Keratinocyte (primary cell): ENCODE data around the gene GLT1D1. TPM values are rescaled to one million over a fixed set of nuclear protein-coding genes. Genes with fewer than 3 reads are reported as not detected.

Experiments
- DNase-seq: peaks from one replicate; pipeline ENCODE4 v3.0.0-alpha.2; 2011; ENCODE audit warnings: low read depth, missing footprints, low spot score
- FAIRE-seq: peaks from 2 replicates; lab custom pipeline; 2011; peaks lifted over from hg19 to GRCh38; lab: Jason Lieb, UNC
- H2AFZ ChIP-seq: 2 replicates; pipeline ENCODE4 v1.6.0; 2012; ENCODE audit warnings: low read length, control low read depth, inconsistent platforms; ENCODE audit not compliant: control insufficient read depth
- H3K27ac ChIP-seq: 2 replicates; pipeline ENCODE4 v1.5.1; 2011; ENCODE audit warnings: low read length; ENCODE audit not compliant: control insufficient read depth, insufficient read depth
- H3K27me3 ChIP-seq: 3 replicates; pipeline ENCODE4 v1.6.0; 2011; ENCODE audit warnings: low read length; ENCODE audit not compliant: control insufficient read depth, insufficient read depth; ENCODE audit errors: extremely low read depth
- H3K36me3 ChIP-seq, 2 experiments: 2 replicates in 1 of 2; 3 replicates in 1 of 2; pipeline ENCODE4 v1.5.1; 2011; ENCODE audit warnings: low read length in 2 of 2, mild to moderate bottlenecking in 1 of 2; ENCODE audit not compliant: control insufficient read depth in 2 of 2, insufficient read depth in 2 of 2; ENCODE audit errors: extremely low read depth in 1 of 2
- H3K4me1 ChIP-seq: 3 replicates; pipeline ENCODE4 v1.5.1; 2011; ENCODE audit warnings: low read length; ENCODE audit not compliant: control insufficient read depth, insufficient read depth; ENCODE audit errors: extremely low read depth
- H3K4me2 ChIP-seq: 3 replicates; pipeline ENCODE4 v1.6.0; 2011; ENCODE audit warnings: low read depth, low read length; ENCODE audit not compliant: control insufficient read depth, insufficient read depth; ENCODE audit errors: extremely low read depth
- H3K4me3 ChIP-seq, 3 experiments: fragments of 200-600 bp in 1 of 3; sonication (generic) in 1 of 3; 2 replicates in 2 of 3; 3 replicates in 1 of 3; pipeline ENCODE4 v1.5.1; 2011 to 2016; ENCODE audit warnings: low read length in 3 of 3, mild to moderate bottlenecking in 3 of 3, control low read depth in 2 of 3, inconsistent platforms in 1 of 3, low read depth in 1 of 3, mixed read lengths in 1 of 3, mixed run types in 1 of 3, moderate library complexity in 1 of 3; ENCODE audit not compliant: control insufficient read depth in 2 of 3, insufficient read depth in 2 of 3; ENCODE audit errors: extremely low read depth in 1 of 3
- H3K79me2 ChIP-seq: 2 replicates; pipeline ENCODE4 v1.6.0; 2012; ENCODE audit warnings: low read length; ENCODE audit not compliant: control insufficient read depth, insufficient read depth
- H3K9ac ChIP-seq: 3 replicates; pipeline ENCODE4 v1.6.0; 2011; ENCODE audit warnings: low read length; ENCODE audit not compliant: control insufficient read depth, insufficient read depth; ENCODE audit errors: extremely low read depth
- H3K9me1 ChIP-seq: 3 replicates; pipeline ENCODE4 v1.6.0; 2011; ENCODE audit warnings: low read length; ENCODE audit not compliant: control insufficient read depth, insufficient read depth; ENCODE audit errors: extremely low read depth
- H3K9me3 ChIP-seq: 2 replicates; pipeline ENCODE4 v1.5.1; 2012; ENCODE audit warnings: low read depth, low read length; ENCODE audit not compliant: control insufficient read depth
- H4K20me1 ChIP-seq: 3 replicates; pipeline ENCODE4 v1.6.0; 2011; ENCODE audit warnings: low read length; ENCODE audit not compliant: control insufficient read depth, insufficient read depth; ENCODE audit errors: extremely low read depth
- CTCF ChIP-seq, 3 experiments: IDR thresholded peaks in 1 of 3; conservative IDR thresholded peaks in 1 of 3; optimal IDR thresholded peaks in 1 of 3; 2 replicates in 2 of 3; 3 replicates in 1 of 3; pipeline versions ENCODE3 to v1.5.1; 2011; ENCODE audit warnings: low read length in 3 of 3, mild to moderate bottlenecking in 3 of 3, moderate library complexity in 2 of 3, control low read depth in 1 of 3, inconsistent platforms in 1 of 3; ENCODE audit not compliant: insufficient read depth in 2 of 3; ENCODE audit errors: extremely low read depth in 1 of 3
- EZH2 ChIP-seq: IDR thresholded peaks from one replicate; pipeline ENCODE4 v1.6.1; 2012; ENCODE audit warnings: inconsistent platforms, mild to moderate bottlenecking, low read length, moderate library complexity
- dilution Hi-C: fragments of 300-500 bp; cut with MboI; formaldehyde crosslinking; loops from one replicate; pipeline ENCODE4 v1.7.0; 2020; ENCODE audit warnings: low sequenced_read_pairs; ENCODE audit not compliant: extremely low pct_ligation_motif_present
- polyA plus RNA-seq, 5 experiments: library from polyadenylated mRNA; depleted of rRNA in 3 of 5; stranded (reverse) in 3 of 5; stranded (forward) in 1 of 5; unstranded in 1 of 5; fragments of >200 nt; gene quantifications; 1 replicate in 1 of 5; 2 replicates in 3 of 5; 3 replicates in 1 of 5; pipeline versions ENCODE4 v1.2.1 to v1.2.3, GENCODE V29; 2011 to 2012; ENCODE audit warnings: missing spikeins in 2 of 5, low read depth in 1 of 5, low replicate concordance in 1 of 5

Gene GLT1D1
- polyA plus RNA-seq, 1 donor (not counting 4 experiments of a cell fraction or from before 2014, with no cell fraction given), result not detected

GRCh38 chr12:128961957-128962356 lies 108.7 kb downstream of the GLT1D1 start:
- Histone ChIP-seq H3K4me1 (no peaks in the 10 kb centered on the region), H3K36me3 (no peaks in the 10 kb centered on the region), H3K27ac (no peak overlapping the region), H3K27me3 (no peaks in the 10 kb centered on the region), H3K9me1 (no peaks in the 10 kb centered on the region), H3K4me3 (no peak overlapping the region), H3K9me3 (peaks cover 7% of the 10 kb centered on the region), H2AFZ (no peak overlapping the region), H3K79me2 (no peaks in the 10 kb centered on the region), H4K20me1 (no peaks in the 10 kb centered on the region), H3K4me2 (no peak overlapping the region), H3K9ac (no peak overlapping the region)
- FAIRE-seq (no peak), DNase-seq (no peak)
- dilution Hi-C loops, result no loop called here
- TF ChIP-seq CTCF (optimal IDR thresholded peaks at IDR 0.05 in 1 of 3, IDR thresholded peaks at IDR 0.05 in 1 of 3, conservative IDR thresholded peaks at IDR 0.05 in 1 of 3; ENCODE audit: extremely low read depth in 1 of 3, insufficient read depth in 2 of 3, low read length in 3 of 3) (no peak), EZH2 (no peak)

- H4K20me1 ChIP-seq, result no peaks in the 10 kb centered on the region
- H3K9ac ChIP-seq, result no peak overlapping the region
- H3K4me2 ChIP-seq, result no peak overlapping the region
- no peaks in the 10 kb centered on the region for H3K4me1 ChIP-seq
- H3K4me3 ChIP-seq, result no peak overlapping the region
- no peaks in the 10 kb centered on the region for H3K36me3 ChIP-seq
- no peaks in the 10 kb centered on the region for H3K79me2 ChIP-seq
- dilution Hi-C loops, result no loop called here
- TF ChIP-seq EZH2 (no peak), CTCF (optimal IDR thresholded peaks at IDR 0.05 in 1 of 3, IDR thresholded peaks at IDR 0.05 in 1 of 3, conservative IDR thresholded peaks at IDR 0.05 in 1 of 3; ENCODE audit: extremely low read depth in 1 of 3, insufficient read depth in 2 of 3, low read length in 3 of 3) (no peak)
- no peak overlapping the region for H2AFZ ChIP-seq
- H3K27ac ChIP-seq, result no peak overlapping the region
- H3K9me1 ChIP-seq, result no peaks in the 10 kb centered on the region
- peaks cover 5% of the 10 kb centered on the region for H3K9me3 ChIP-seq
- no peak for DNase-seq
- H3K27me3 ChIP-seq, result no peaks in the 10 kb centered on the region
- FAIRE-seq, result no peak
Observed at GRCh38 chr12:128966203-128966810, 113.0 kb downstream of the GLT1D1 start.
